ENCODE measurements around the gene APH1A.
A peak's percentile ranks its signal among the peaks of the same experiment; 100 is the strongest.

GRCh38 chr1:150281221-150281757 is 12.5 kb upstream of the APH1A start:
- TF ChIP-seq CTCF (IDR thresholded peaks at IDR 0.05; ENCODE audit: insufficient read depth, low read length): peak; percentile 39
- TF ChIP-seq REST (IDR thresholded peaks at IDR 0.05; ENCODE audit: insufficient replicate concordance, low read depth): no peak
